ENCODE data around the gene SRPK3. TPM values are rescaled to one million over a fixed set of nuclear protein-coding genes. Genes with fewer than 3 reads are reported as not detected.

Gene SRPK3
- polyA plus RNA-seq, 3 donors, result 0.01 TPM; not detected in 2

GRCh38 chrX:153818571-153819383, 37.9 kb downstream of the SRPK3 start:
- under 1% methylated on average over 51 of the region's 67 CpGs for WGBS (ENCODE audit: insufficient coverage)
- peak in 2 of 3 donors; percentile 9 to 16 for DNase-seq
- Mint-ChIP-seq H3K27me3 (ENCODE audit: low read depth in 3 of 3) (peaks cover 34 to 80% (median 77%) of the 10 kb centered on the region in 3 donors), H3K4me3 (peak overlapping the region; percentile 45 to 76), H3K36me3 (no peaks in the 10 kb centered on the region), H3K4me1 (peaks cover 15% of the 10 kb centered on the region), H3K9me3 (peaks cover 0 to 13% (median 0%) of the 10 kb centered on the region in 7 donors), H3K27ac (no peak overlapping the region)
- no peak for TF ChIP-seq CTCF (IDR thresholded peaks at IDR 0.05)
- H2AFZ ChIP-seq (ENCODE audit: insufficient read depth, low read depth, low read length, poor library complexity, severe bottlenecking), result peak overlapping the region; percentile 61
- H3K4me2 ChIP-seq (replicated peaks; ENCODE audit: extremely low read depth, low read length, poor library complexity, severe bottlenecking), result peak overlapping the region; percentile 64
- H3K27me3 ChIP-seq (ENCODE audit: control insufficient read depth in 2 of 2, insufficient read depth in 2 of 2, low read length in 2 of 2), result peaks cover 16 to 48% of the 10 kb centered on the region in 2 donors
- H3K36me3 ChIP-seq (replicated peaks in 1 of 2; ENCODE audit: control insufficient read depth in 1 of 2, insufficient read depth in 2 of 2, low read length in 2 of 2), result no peaks in the 10 kb centered on the region
- H3K79me2 ChIP-seq (ENCODE audit: insufficient read depth, low read length), result no peaks in the 10 kb centered on the region
- peak overlapping the region in 1 of 3 experiments; percentile 54 for H3K4me3 ChIP-seq (replicated peaks in 1 of 3; ENCODE audit: low read depth in 2 of 3, low read length in 3 of 3)
- no peaks in the 10 kb centered on the region for H4K20me1 ChIP-seq (ENCODE audit: insufficient read depth, low read length)
- peak overlapping the region; percentile 8 for H3K9ac ChIP-seq (ENCODE audit: insufficient read depth, low read length, poor library complexity, severe bottlenecking)
- peaks cover 3 to 10% of the 10 kb centered on the region in 2 donors for H3K4me1 ChIP-seq (ENCODE audit: control insufficient read depth in 1 of 2, insufficient read depth in 2 of 2, low read length in 2 of 2)
- no peak overlapping the region for H3K27ac ChIP-seq (ENCODE audit: low read depth in 1 of 2, low read length in 2 of 2)
- peaks cover 0 to 5% of the 10 kb centered on the region in 2 donors for H3K9me3 ChIP-seq (replicated peaks in 1 of 2; ENCODE audit: control insufficient read depth in 1 of 2, insufficient read depth in 1 of 2, low read length in 2 of 2)
- intact Hi-C loops (cut with micrococcal nuclease), result no loop called here

GRCh38 chrX:153819384-153820040, 38.7 kb downstream of the SRPK3 start:
- Histone ChIP-seq H2AFZ (ENCODE audit: insufficient read depth, low read depth, low read length, poor library complexity, severe bottlenecking) (peak overlapping the region; percentile 61), H3K9ac (ENCODE audit: insufficient read depth, low read length, poor library complexity, severe bottlenecking) (peak overlapping the region; percentile 8), H3K79me2 (ENCODE audit: insufficient read depth, low read length) (no peaks in the 10 kb centered on the region), H3K4me1 (ENCODE audit: control insufficient read depth in 1 of 2, insufficient read depth in 2 of 2, low read length in 2 of 2) (peaks cover 3 to 10% of the 10 kb centered on the region in 2 donors), H3K27me3 (ENCODE audit: control insufficient read depth in 2 of 2, insufficient read depth in 2 of 2, low read length in 2 of 2) (peaks cover 19 to 53% of the 10 kb centered on the region in 2 donors), H3K9me3 (replicated peaks in 1 of 2; ENCODE audit: control insufficient read depth in 1 of 2, insufficient read depth in 1 of 2, low read length in 2 of 2) (peaks cover 0 to 5% of the 10 kb centered on the region in 2 donors), H3K36me3 (replicated peaks in 1 of 2; ENCODE audit: control insufficient read depth in 1 of 2, insufficient read depth in 2 of 2, low read length in 2 of 2) (no peaks in the 10 kb centered on the region), H4K20me1 (ENCODE audit: insufficient read depth, low read length) (no peaks in the 10 kb centered on the region), H3K27ac (ENCODE audit: low read depth in 1 of 2, low read length in 2 of 2) (no peak overlapping the region), H3K4me2 (replicated peaks; ENCODE audit: extremely low read depth, low read length, poor library complexity, severe bottlenecking) (peak overlapping the region; percentile 64), H3K4me3 (replicated peaks in 1 of 3; ENCODE audit: low read depth in 2 of 3, low read length in 3 of 3) (peak overlapping the region in 1 of 3 experiments; percentile 54)
- peaks cover 15% of the 10 kb centered on the region for H3K4me1 Mint-ChIP-seq
- TF ChIP-seq CTCF (IDR thresholded peaks at IDR 0.05), result no peak
- no peak overlapping the region for H3K27ac Mint-ChIP-seq
- peak overlapping the region; percentile 45 to 76 for H3K4me3 Mint-ChIP-seq
- H3K36me3 Mint-ChIP-seq, result no peaks in the 10 kb centered on the region
- 16% methylated on average over 3 of the region's 23 CpGs for WGBS (ENCODE audit: insufficient coverage)
- intact Hi-C loops (cut with micrococcal nuclease), result no loop called here
- no peak for DNase-seq
- peaks cover 38 to 83% (median 80%) of the 10 kb centered on the region in 3 donors for H3K27me3 Mint-ChIP-seq (ENCODE audit: low read depth in 3 of 3)
- H3K9me3 Mint-ChIP-seq, result peaks cover 0 to 13% (median 0%) of the 10 kb centered on the region in 7 donors

Data from CD14-positive monocyte (primary cell).